H1 (cell line): ENCODE results near the gene MAP1B. TPM values are rescaled to one million over a fixed set of nuclear protein-coding genes. Genes with fewer than 3 reads are reported as not detected.

ENCODE experiments used
- CTCF ChIA-PET: fragments of 300-600 bp; sonication (Branson Sonifier 250); formaldehyde crosslinking; loops from one replicate; lab custom pipeline; 2021; ENCODE audit not compliant: partially characterized antibody; lab: Charles Lee
- POLR2A ChIA-PET: fragments of 300-600 bp; sonication (Branson Sonifier 250); formaldehyde crosslinking; loops from one replicate; lab custom pipeline; 2021; ENCODE audit warnings: inconsistent platforms; ENCODE audit not compliant: partially characterized antibody; lab: Charles Lee
- DNase-seq, 2 experiments: peaks; one replicate each; pipeline versions ENCODE4 v3.0.0 to v3.0.0-alpha.2; 2010 to 2022; ENCODE audit warnings: low spot score in 2 of 2, low read depth in 1 of 2, mixed read lengths in 1 of 2
- FAIRE-seq: peaks from 2 replicates; lab custom pipeline; 2011; peaks lifted over from hg19 to GRCh38; lab: Jason Lieb, UNC
- H2AFZ ChIP-seq: 2 replicates; pipeline ENCODE4 v1.8.1; 2012; ENCODE audit warnings: low read length, inconsistent platforms
- H2AK5ac ChIP-seq: 2 replicates; pipeline ENCODE4 v1.6.1; 2013; ENCODE audit warnings: low read depth, low read length
- H2BK120ac ChIP-seq: replicated peaks from 2 replicates; pipeline ENCODE3; 2013; ENCODE audit warnings: low read depth, low read length, inconsistent platforms
- H2BK12ac ChIP-seq: 2 replicates; pipeline ENCODE4 v1.6.1; 2013; ENCODE audit warnings: low read depth, low read length
- H2BK15ac ChIP-seq: 2 replicates; pipeline ENCODE4 v1.6.1; 2013; ENCODE audit warnings: low read length
- H2BK20ac ChIP-seq: 2 replicates; pipeline ENCODE4 v1.6.1; 2013; ENCODE audit warnings: low read length
- H2BK5ac ChIP-seq: 2 replicates; pipeline ENCODE4 v1.6.1; 2013; ENCODE audit warnings: low read depth, low read length
- H3K14ac ChIP-seq: 2 replicates; pipeline ENCODE4 v1.6.1; 2013; ENCODE audit warnings: inconsistent platforms; ENCODE audit not compliant: insufficient read length
- H3K18ac ChIP-seq: 2 replicates; pipeline ENCODE4 v1.6.1; 2013; ENCODE audit warnings: low read length; ENCODE audit errors: extremely low read depth
- H3K23ac ChIP-seq: 2 replicates; pipeline ENCODE4 v1.6.1; 2013; ENCODE audit warnings: inconsistent platforms; ENCODE audit not compliant: insufficient read length
- H3K23me2 ChIP-seq: 2 replicates; pipeline ENCODE4 v1.6.1; 2013; ENCODE audit warnings: low read depth, low read length
- H3K27ac ChIP-seq: 2 replicates; pipeline ENCODE4 v1.6.1; 2011; ENCODE audit warnings: low read depth, low read length, inconsistent platforms
- H3K27me3 ChIP-seq, 4 experiments: replicated peaks in 1 of 4; 1 replicate in 1 of 4; 2 replicates in 3 of 4; pipeline versions ENCODE4 v1.6.1 to v1.8.1; 2011 to 2013; ENCODE audit warnings: low read length in 3 of 4, mild to moderate bottlenecking in 3 of 4, inconsistent platforms in 2 of 4, mixed read lengths in 2 of 4, moderate library complexity in 1 of 4; ENCODE audit not compliant: control insufficient read depth in 3 of 4, insufficient read depth in 3 of 4; ENCODE audit errors: extremely low read depth in 1 of 4
- H3K36me3 ChIP-seq, 4 experiments: 2 replicates each; pipeline versions ENCODE4 v1.6.1 to v1.8.1; 2011 to 2013; ENCODE audit warnings: mild to moderate bottlenecking in 4 of 4, low read length in 3 of 4, moderate library complexity in 2 of 4, control low read depth in 1 of 4, inconsistent platforms in 1 of 4; ENCODE audit not compliant: insufficient read depth in 4 of 4, control insufficient read depth in 2 of 4
- H3K4ac ChIP-seq: replicated peaks from 2 replicates; pipeline ENCODE3; 2013; ENCODE audit warnings: low read length, low read depth, mixed read lengths, inconsistent platforms; ENCODE audit not compliant: insufficient read length
- H3K4me1 ChIP-seq, 4 experiments: replicated peaks in 1 of 4; 1 replicate in 1 of 4; 2 replicates in 3 of 4; pipeline versions ENCODE4 v1.6.1 to v1.8.1; 2011 to 2013; ENCODE audit warnings: low read length in 3 of 4, inconsistent platforms in 2 of 4, mixed read lengths in 1 of 4; ENCODE audit not compliant: insufficient read depth in 4 of 4, control insufficient read depth in 3 of 4
- H3K4me2 ChIP-seq, 2 experiments: 2 replicates each; pipeline versions ENCODE4 v1.6.1 to v1.8.1; 2011 to 2013; ENCODE audit warnings: low read depth in 2 of 2, low read length in 2 of 2, control low read depth in 1 of 2, inconsistent platforms in 1 of 2, mild to moderate bottlenecking in 1 of 2; ENCODE audit not compliant: insufficient read depth in 1 of 2
- H3K4me3 ChIP-seq, 4 experiments: fragments of 200-600, 300-600 bp in 1 of 4; sonication (generic), shearing (Covaris generic), sonication (Bioruptor Twin) in 1 of 4; 2 replicates each; pipeline versions ENCODE4 v1.5.1 to v1.8.1; 2011 to 2016; ENCODE audit warnings: low read length in 4 of 4, low read depth in 3 of 4, control low read depth in 2 of 4, inconsistent platforms in 2 of 4, mild to moderate bottlenecking in 2 of 4, mixed read lengths in 1 of 4, moderate library complexity in 1 of 4; ENCODE audit not compliant: insufficient read depth in 2 of 4; ENCODE audit errors: extremely low read depth in 1 of 4
- H3K56ac ChIP-seq: replicated peaks from 2 replicates; pipeline ENCODE3; 2013; ENCODE audit warnings: low read depth, mild to moderate bottlenecking, mixed read lengths, low read length, inconsistent platforms; ENCODE audit not compliant: insufficient read length
- H3K79me1 ChIP-seq: 2 replicates; pipeline ENCODE4 v1.6.1; 2013; ENCODE audit warnings: low read depth, low read length, control low read depth
- H3K79me2 ChIP-seq, 2 experiments: 2 replicates each; pipeline versions ENCODE4 v1.6.1 to v1.8.1; 2012 to 2013; ENCODE audit warnings: low read length in 2 of 2, mild to moderate bottlenecking in 2 of 2, inconsistent platforms in 1 of 2; ENCODE audit not compliant: insufficient read depth in 2 of 2, control insufficient read depth in 1 of 2
- H3K9ac ChIP-seq, 4 experiments: replicated peaks in 1 of 4; 1 replicate in 1 of 4; 2 replicates in 3 of 4; pipeline versions ENCODE4 v1.6.1 to v1.8.1; 2011 to 2013; ENCODE audit warnings: low read depth in 3 of 4, low read length in 3 of 4, control low read depth in 2 of 4, mild to moderate bottlenecking in 2 of 4, moderate library complexity in 2 of 4, inconsistent platforms in 1 of 4; ENCODE audit errors: extremely low read depth in 1 of 4
- H3K9me3 ChIP-seq, 2 experiments: 2 replicates each; pipeline versions ENCODE4 v1.6.1 to v1.8.1; 2012 to 2013; ENCODE audit warnings: mild to moderate bottlenecking in 2 of 2, moderate library complexity in 2 of 2, control low read depth in 1 of 2, inconsistent platforms in 1 of 2, low read depth in 1 of 2, low read length in 1 of 2, mixed read lengths in 1 of 2; ENCODE audit not compliant: insufficient read depth in 2 of 2
- H4K20me1 ChIP-seq, 2 experiments: replicated peaks in 1 of 2; 2 replicates each; pipeline versions ENCODE3 to v1.8.1; 2011 to 2013; ENCODE audit warnings: inconsistent platforms in 2 of 2, low read length in 2 of 2, mild to moderate bottlenecking in 1 of 2; ENCODE audit not compliant: insufficient read depth in 2 of 2, control insufficient read depth in 1 of 2
- H4K5ac ChIP-seq: 2 replicates; pipeline ENCODE4 v1.6.1; 2013; ENCODE audit warnings: low read length, low read depth, mixed read lengths, inconsistent platforms; ENCODE audit not compliant: insufficient read length
- H4K8ac ChIP-seq: 2 replicates; pipeline ENCODE4 v1.8.0; 2013; ENCODE audit warnings: mild to moderate bottlenecking, moderate library complexity, low read length, inconsistent platforms; ENCODE audit not compliant: insufficient read depth; ENCODE audit errors: extremely low read depth
- H4K91ac ChIP-seq: replicated peaks from 2 replicates; pipeline ENCODE3; 2013; ENCODE audit warnings: low read length, mixed read lengths, inconsistent platforms; ENCODE audit not compliant: insufficient read length
- EGR1 ChIP-seq: IDR thresholded peaks from 2 replicates; pipeline ENCODE4 v1.6.1; 2011; ENCODE audit warnings: low read depth, low read length, borderline replicate concordance
- GTF2F1 ChIP-seq: IDR thresholded peaks from 2 replicates; pipeline ENCODE4 v1.6.1; 2012; ENCODE audit warnings: low read depth, low read length, improper control_type of control experiment, borderline replicate concordance
- JUN ChIP-seq: IDR thresholded peaks from 2 replicates; pipeline ENCODE4 v1.6.1; 2011; ENCODE audit warnings: low read depth, mild to moderate bottlenecking, improper control_type of control experiment, low read length
- WGBS, 2 experiments: shearing (Covaris generic) in 1 of 2; methylation state at CpG; one replicate each; pipeline versions ENCODE4 v1.1.6 to v1.1.7; 2013 to 2015; ENCODE audit warnings: low lambda C conversion rate in 2 of 2, mixed read lengths in 2 of 2, inconsistent platforms in 1 of 2, low coverage in 1 of 2, missing lambda C conversion rate in 1 of 2; ENCODE audit not compliant: insufficient replicate concordance in 2 of 2, insufficient coverage in 1 of 2, insufficient read length in 1 of 2; ENCODE audit errors: extremely low coverage in 1 of 2, missing lambda C conversion rate in 1 of 2; 5-methylcytosine and 5-hydroxymethylcytosine counted together
- polyA plus RNA-seq, 7 experiments: library from polyadenylated mRNA; depleted of rRNA in 3 of 7; stranded (reverse) in 5 of 7; unstranded in 2 of 7; fragments of >200 nt in 5 of 7; fragments of 200-250 nt in 2 of 7; gene quantifications; 1 replicate in 5 of 7; 2 replicates in 1 of 7; 4 replicates in 1 of 7; pipeline versions ENCODE4 v1.2.1 to v1.2.3, GENCODE V29; 2011 to 2013; ENCODE audit warnings: missing spikeins in 2 of 7, mixed read lengths in 2 of 7
- total RNA-seq: library from RNA; stranded (reverse); fragmentation: NEBNext Ultra II Directional; extraction: Animal tissue kit (Norgen Biotek cat#: 25700); gene quantifications from 2 replicates; pipeline ENCODE4 v1.2.1, GENCODE V29; 2021
- TF ChIP-seq, protein P1 (sequence below): IDR thresholded peaks from 2 replicates; pipeline ENCODE4 v1.6.1; 2012; ENCODE audit warnings: inconsistent platforms
- TF ChIP-seq, protein P2 (sequence below): IDR thresholded peaks from 2 replicates; pipeline ENCODE4 v1.6.1; 2011; ENCODE audit warnings: low read depth, mild to moderate bottlenecking, low read length; ENCODE audit not compliant: insufficient read depth
- TF ChIP-seq, protein P3 (sequence below): IDR thresholded peaks from 2 replicates; pipeline ENCODE4 v1.6.1; 2012; ENCODE audit warnings: low read length, inconsistent platforms

Gene MAP1B
- total and polyA plus RNA-seq, 2 of the 8 experiments (the other 6 are each of a cell fraction or from before 2014, with no cell fraction given), result 24.5 to 120 TPM

DNA sequence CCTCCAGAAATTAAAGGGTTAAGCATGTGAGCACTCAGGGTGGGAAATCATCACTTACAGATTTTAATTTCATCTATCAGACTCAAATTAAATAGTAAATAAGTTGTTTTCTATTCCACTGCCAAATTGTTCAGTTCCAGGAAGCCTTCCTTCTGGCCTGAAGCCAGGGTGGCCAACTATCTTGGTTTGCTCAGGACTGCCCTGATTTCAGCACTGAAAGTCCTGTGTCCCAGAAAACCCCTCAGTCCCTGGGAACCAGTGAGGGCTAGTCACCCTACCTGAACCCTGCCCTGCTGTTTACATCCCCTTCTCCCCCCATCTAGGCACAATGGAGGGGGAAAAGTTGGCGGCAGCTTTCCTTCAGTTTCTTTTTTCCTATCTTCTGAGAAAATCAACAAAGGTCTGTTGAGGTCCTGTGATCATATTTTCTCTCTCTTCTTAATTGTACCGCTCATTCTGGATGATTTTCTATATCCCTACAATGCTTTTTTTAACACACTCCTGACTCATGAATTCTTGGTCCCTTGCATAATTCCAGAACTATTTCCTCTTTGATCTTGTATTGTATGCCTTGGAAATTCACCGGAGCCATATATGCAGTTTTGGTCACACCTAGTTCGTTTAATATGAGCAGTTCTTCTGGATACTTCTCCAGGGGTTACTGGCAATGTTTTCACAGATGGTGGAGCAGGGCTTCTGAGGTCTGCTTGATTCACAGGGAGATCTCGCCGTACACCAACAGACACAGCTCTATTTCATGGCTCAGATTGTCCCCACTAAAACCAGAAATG is 103.8 kb downstream of the MAP1B start:
- Histone ChIP-seq H3K23ac (no peak overlapping the region), H3K36me3 (peaks cover 0 to 16% (median 4%) of the 10 kb centered on the region in 4 experiments; a peak in 5 of 8 replicates), H3K4me3 (no peak overlapping the region), H3K79me2 (no peaks in the 10 kb centered on the region), H3K23me2 (no peaks in the 10 kb centered on the region; the same call in 1 of the 2 replicates), H4K20me1 (peaks cover 0 to 3% of the 10 kb centered on the region in 2 experiments), H4K8ac (no peak overlapping the region), H4K91ac (no peak overlapping the region), H2BK120ac (no peak overlapping the region), H4K5ac (no peak overlapping the region), H3K4me1 (peaks cover 3 to 15% (median 9%) of the 10 kb centered on the region in 4 experiments; a peak in 5 of 7 replicates), H3K4me2 (no peak overlapping the region), H3K56ac (no peak overlapping the region), H3K14ac (no peak overlapping the region), H3K9ac (no peak overlapping the region), H2BK15ac (no peak overlapping the region), H3K4ac (no peak overlapping the region), H3K27me3 (peaks cover 0 to 2% (median 0%) of the 10 kb centered on the region in 4 experiments; a peak in 1 of 7 replicates), H2AK5ac (no peak overlapping the region), H2AFZ (no peak overlapping the region), H2BK5ac (no peak overlapping the region), H2BK20ac (no peak overlapping the region), H3K9me3 (no peaks in the 10 kb centered on the region), H3K18ac (no peak overlapping the region), H3K79me1 (no peaks in the 10 kb centered on the region), H2BK12ac (no peak overlapping the region), H3K27ac (no peak overlapping the region)
- POLR2A ChIA-PET, result interaction anchor here (1.6 kb wide), 1 partner anchor 12 kb away, joined by 4 read pairs; no protein-coding TSS in a partner anchor
- CTCF ChIA-PET, result interaction anchor here (1.4 kb wide), 1 partner anchor 70 kb away, joined by 4 read pairs; no protein-coding TSS in a partner anchor
- FAIRE-seq (no peak), DNase-seq (no peak)
- WGBS, 2 experiments, result 85% methylated on average over 6 of the region's 6 CpGs; no CpG with 5 or more reads in 1 of the 2 experiments
- TF ChIP-seq GTF2F1 (no peak), JUN (no peak), EGR1 (no peak)
- TF ChIP-seq, protein P1, sequence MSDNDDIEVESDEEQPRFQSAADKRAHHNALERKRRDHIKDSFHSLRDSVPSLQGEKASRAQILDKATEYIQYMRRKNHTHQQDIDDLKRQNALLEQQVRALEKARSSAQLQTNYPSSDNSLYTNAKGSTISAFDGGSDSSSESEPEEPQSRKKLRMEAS, result no peak
- TF ChIP-seq, protein P2, sequence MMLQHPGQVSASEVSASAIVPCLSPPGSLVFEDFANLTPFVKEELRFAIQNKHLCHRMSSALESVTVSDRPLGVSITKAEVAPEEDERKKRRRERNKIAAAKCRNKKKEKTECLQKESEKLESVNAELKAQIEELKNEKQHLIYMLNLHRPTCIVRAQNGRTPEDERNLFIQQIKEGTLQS, result no peak
- TF ChIP-seq, protein P3, sequence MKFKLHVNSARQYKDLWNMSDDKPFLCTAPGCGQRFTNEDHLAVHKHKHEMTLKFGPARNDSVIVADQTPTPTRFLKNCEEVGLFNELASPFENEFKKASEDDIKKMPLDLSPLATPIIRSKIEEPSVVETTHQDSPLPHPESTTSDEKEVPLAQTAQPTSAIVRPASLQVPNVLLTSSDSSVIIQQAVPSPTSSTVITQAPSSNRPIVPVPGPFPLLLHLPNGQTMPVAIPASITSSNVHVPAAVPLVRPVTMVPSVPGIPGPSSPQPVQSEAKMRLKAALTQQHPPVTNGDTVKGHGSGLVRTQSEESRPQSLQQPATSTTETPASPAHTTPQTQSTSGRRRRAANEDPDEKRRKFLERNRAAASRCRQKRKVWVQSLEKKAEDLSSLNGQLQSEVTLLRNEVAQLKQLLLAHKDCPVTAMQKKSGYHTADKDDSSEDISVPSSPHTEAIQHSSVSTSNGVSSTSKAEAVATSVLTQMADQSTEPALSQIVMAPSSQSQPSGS, result no peak
